ENCODE measurements around the gene MTNR1B. TPM values are rescaled to one million over a fixed set of nuclear protein-coding genes. Genes with fewer than 3 reads are reported as not detected.

Gene MTNR1B
- total and polyA plus RNA-seq, 10 of the 15 experiments (the other 5 are each of a cell fraction or from before 2014, with no cell fraction given), result not detected

GRCh38 chr11:92976681-92977080, 7.2 kb downstream of the MTNR1B start:
- Histone ChIP-seq H3K27me3 (replicated peaks in 1 of 2; ENCODE audit: control insufficient read depth in 2 of 2, insufficient read depth in 2 of 2, low read length in 1 of 2) (no peaks in the 10 kb centered on the region; a peak in 3 of 4 replicates), H3K9ac (ENCODE audit: control insufficient read depth, insufficient read depth, low read length) (no peak overlapping the region), H3K27ac (ENCODE audit: control insufficient read depth, insufficient read depth) (no peak overlapping the region), H3K4me2 (ENCODE audit: control insufficient read depth, insufficient read depth) (no peak overlapping the region), H3K36me3 (ENCODE audit: control insufficient read depth in 2 of 2, insufficient read depth in 2 of 2, low read length in 1 of 2) (no peaks in the 10 kb centered on the region), H3K9me3 (replicated peaks; ENCODE audit: control insufficient read depth, insufficient read depth, low read length) (no peaks in the 10 kb centered on the region), H4K20me1 (ENCODE audit: control insufficient read depth, insufficient read depth) (no peaks in the 10 kb centered on the region), H2AFZ (ENCODE audit: control insufficient read depth, low read depth, low read length) (no peak overlapping the region), H3K4me1 (ENCODE audit: control insufficient read depth, insufficient read depth, low read length) (no peaks in the 10 kb centered on the region), H3K79me2 (ENCODE audit: control insufficient read depth, insufficient read depth, low read length) (no peaks in the 10 kb centered on the region), H3K4me3 (no peak overlapping the region)
- no TSS peak for BruUV-seq (replicated peaks)
- intact Hi-C loops (cut with micrococcal nuclease; ENCODE audit: unreplicated experiment), result no loop called here
- CTCF ChIA-PET, result no interaction called here
- FAIRE-seq, result no peak
- in situ Hi-C loops (cut with MboI), result no loop called here
- POLR2A ChIA-PET, result no interaction called here
- SMC1A ChIA-PET (ENCODE audit: uncharacterized antibody, unreplicated experiment), result interaction anchor here (1.4 kb wide), 1 partner anchor 13 kb away, joined by 4 read pairs; no protein-coding TSS in a partner anchor
- no peak for DNase-seq (ENCODE audit: low read depth, low spot score)
- no peak for ATAC-seq
- RAD21 ChIA-PET (ENCODE audit: unreplicated experiment), result no interaction called here
- TF ChIP-seq CBX3 (IDR thresholded peaks at IDR 0.05; ENCODE audit: borderline replicate concordance, low read depth) (no peak), ZNF274 (IDR thresholded peaks at IDR 0.05; ENCODE audit: insufficient read depth, insufficient read length) (no peak), CBX5 (IDR thresholded peaks at IDR 0.05; ENCODE audit: low read depth) (no peak), GATAD2B (conservative IDR thresholded peaks at IDR 0.05; ENCODE audit: low read depth) (no peak), NBN (IDR thresholded peaks at IDR 0.05) (no peak), E2F4 (IDR thresholded peaks at IDR 0.05; ENCODE audit: low read depth, low read length) (no peak)

- Histone ChIP-seq H2AFZ (ENCODE audit: control insufficient read depth, low read depth, low read length) (no peak overlapping the region), H3K27ac (ENCODE audit: control insufficient read depth, insufficient read depth) (no peak overlapping the region), H3K79me2 (ENCODE audit: control insufficient read depth, insufficient read depth, low read length) (no peaks in the 10 kb centered on the region), H3K27me3 (replicated peaks in 1 of 2; ENCODE audit: control insufficient read depth in 2 of 2, insufficient read depth in 2 of 2, low read length in 1 of 2) (no peaks in the 10 kb centered on the region; a peak in 3 of 4 replicates), H3K4me2 (ENCODE audit: control insufficient read depth, insufficient read depth) (no peak overlapping the region), H4K20me1 (ENCODE audit: control insufficient read depth, insufficient read depth) (no peaks in the 10 kb centered on the region), H3K9ac (ENCODE audit: control insufficient read depth, insufficient read depth, low read length) (no peak overlapping the region), H3K4me3 (no peak overlapping the region), H3K4me1 (ENCODE audit: control insufficient read depth, insufficient read depth, low read length) (no peaks in the 10 kb centered on the region), H3K9me3 (replicated peaks; ENCODE audit: control insufficient read depth, insufficient read depth, low read length) (no peaks in the 10 kb centered on the region), H3K36me3 (ENCODE audit: control insufficient read depth in 2 of 2, insufficient read depth in 2 of 2, low read length in 1 of 2) (no peaks in the 10 kb centered on the region)
- ATAC-seq (no peak), FAIRE-seq (no peak), DNase-seq (ENCODE audit: low read depth, low spot score) (no peak)
- CTCF ChIA-PET, result no interaction called here
- SMC1A ChIA-PET (ENCODE audit: uncharacterized antibody, unreplicated experiment), result interaction anchor here (1.4 kb wide), 1 partner anchor 12 kb away, joined by 4 read pairs; no protein-coding TSS in a partner anchor
- in situ Hi-C loops (cut with MboI) (no loop called here), intact Hi-C loops (cut with micrococcal nuclease; ENCODE audit: unreplicated experiment) (no loop called here)
- no TSS peak for BruUV-seq (replicated peaks)
- POLR2A ChIA-PET, result no interaction called here
- RAD21 ChIA-PET (ENCODE audit: unreplicated experiment), result no interaction called here
- WGBS (ENCODE audit: insufficient coverage, insufficient replicate concordance, low lambda C conversion rate, missing lambda C conversion rate), result 11% methylated on average over 2 of the region's 2 CpGs
- no peak for TF ChIP-seq TBL1XR1 (IDR thresholded peaks at IDR 0.05; ENCODE audit: low read depth, low read length)
- TF ChIP-seq ZNF592 (IDR thresholded peaks at IDR 0.05), result no peak
- TF ChIP-seq HCFC1 (IDR thresholded peaks at IDR 0.05; ENCODE audit: low read length), result no peak
- no peak for TF ChIP-seq YBX1 (IDR thresholded peaks at IDR 0.05)
- TF ChIP-seq CEBPB (IDR thresholded peaks at IDR 0.05; ENCODE audit: borderline replicate concordance in 1 of 2, low read depth in 2 of 2, low read length in 2 of 2), result no peak
- TF ChIP-seq RBBP5 (conservative IDR thresholded peaks at IDR 0.05), result no peak
- no peak for TF ChIP-seq FOXM1 (IDR thresholded peaks at IDR 0.05; ENCODE audit: low read depth, low read length)
- no peak for TF ChIP-seq IKZF1 (conservative IDR thresholded peaks at IDR 0.05)
- TF ChIP-seq E2F4 (IDR thresholded peaks at IDR 0.05; ENCODE audit: low read depth, low read length), result no peak
Measured at GRCh38 chr11:92977401-92977800, 8.0 kb downstream of the MTNR1B start.
